Neural cell (in vitro differentiated cells): Measurements from ENCODE around the gene DNAH10. TPM values are rescaled to one million over a fixed set of nuclear protein-coding genes. Genes with fewer than 3 reads are reported as not detected.

Experiments used
- H2AFZ ChIP-seq: fragments of 200-600, 300-800 bp; sonication (generic), shearing (Covaris generic); 2 replicates; pipeline ENCODE4 v1.6.0; 2014; ENCODE audit warnings: low read depth, mild to moderate bottlenecking, antibody characterized with exemption, low read length, moderate library complexity
- H3F3A ChIP-seq: fragments of 200-600 bp; shearing (Covaris generic); 2 replicates; pipeline ENCODE4 v1.6.1; 2016; ENCODE audit warnings: mild to moderate bottlenecking, moderate library complexity, mixed read lengths, antibody characterized with exemption, low read length; ENCODE audit not compliant: insufficient read depth, poor library complexity, severe bottlenecking
- H3K27ac ChIP-seq: fragments of 200-600, 300-800 bp; sonication (generic), shearing (Covaris generic); 2 replicates; pipeline ENCODE4 v1.5.1; 2014; ENCODE audit warnings: mild to moderate bottlenecking, low read length, moderate library complexity
- H3K27me3 ChIP-seq: fragments of 300-800, 200-600 bp; sonication (generic), shearing (Covaris generic); 2 replicates; pipeline ENCODE4 v1.6.0; 2014; ENCODE audit warnings: mild to moderate bottlenecking, low read depth, low read length, moderate library complexity; ENCODE audit not compliant: insufficient read depth
- H3K36me3 ChIP-seq: fragments of 300-800, 200-600 bp; sonication (generic), shearing (Covaris generic); 2 replicates; pipeline ENCODE4 v1.5.1; 2014; ENCODE audit warnings: mild to moderate bottlenecking, antibody characterized with exemption, low read length, moderate library complexity; ENCODE audit not compliant: insufficient read depth
- H3K4me2 ChIP-seq: fragments of 300-800, 200-600 bp; sonication (generic), shearing (Covaris generic); 2 replicates; pipeline ENCODE4 v1.6.0; 2014; ENCODE audit warnings: mild to moderate bottlenecking, low read length
- H3K4me3 ChIP-seq: fragments of 300-800, 200-600 bp; sonication (generic), shearing (Covaris generic); 2 replicates; pipeline ENCODE4 v1.5.1; 2014; ENCODE audit warnings: mild to moderate bottlenecking, low read length, moderate library complexity
- H3K79me2 ChIP-seq: fragments of 200-600 bp; shearing (Covaris generic); replicated peaks from 2 replicates; pipeline ENCODE4 v1.6.0; 2014; ENCODE audit warnings: mild to moderate bottlenecking, low read length, moderate library complexity; ENCODE audit not compliant: insufficient read depth
- H3K9ac ChIP-seq: fragments of 300-800, 200-600 bp; sonication (generic), shearing (Covaris generic); 2 replicates; pipeline ENCODE4 v1.6.1; 2016; ENCODE audit warnings: mild to moderate bottlenecking, low read length, mixed read lengths
- H3K9me2 ChIP-seq: fragments of 200-600 bp; shearing (Covaris generic); 2 replicates; pipeline ENCODE4 v1.6.1; 2016; ENCODE audit warnings: mild to moderate bottlenecking, low read length, mixed read lengths; ENCODE audit not compliant: insufficient read depth
- H3K9me3 ChIP-seq: fragments of 200-600, 300-800 bp; sonication (generic), shearing (Covaris generic); 2 replicates; pipeline ENCODE4 v1.6.1; 2016; ENCODE audit warnings: mild to moderate bottlenecking, mixed run types, low read length, moderate library complexity, mixed read lengths
- H4K20me1 ChIP-seq: fragments of 200-600 bp; shearing (Covaris generic); 2 replicates; pipeline ENCODE4 v1.6.1; 2016; ENCODE audit warnings: mild to moderate bottlenecking, mixed run types; ENCODE audit not compliant: insufficient read depth
- CTCF ChIP-seq: fragments of 450-650 bp; IDR thresholded peaks from 2 replicates; pipeline ENCODE4 v1.5.1; 2014; ENCODE audit warnings: antibody characterized with exemption, mild to moderate bottlenecking, moderate library complexity; ENCODE audit not compliant: poor library complexity, severe bottlenecking
- EP300 ChIP-seq: fragments of 450-650 bp; conservative IDR thresholded peaks from 2 replicates; pipeline ENCODE4 v1.6.1; 2014; ENCODE audit warnings: antibody characterized with exemption, mild to moderate bottlenecking, moderate library complexity; ENCODE audit not compliant: poor library complexity, severe bottlenecking
- EZH2 ChIP-seq: fragments of 200-600, 300-800 bp; shearing (Covaris generic), sonication (generic); IDR thresholded peaks from 2 replicates; pipeline ENCODE4 v1.6.1; 2014; ENCODE audit warnings: antibody characterized with exemption, low read length, borderline replicate concordance, mild to moderate bottlenecking; ENCODE audit not compliant: insufficient read depth, poor library complexity, severe bottlenecking
- MXI1 ChIP-seq: fragments of 450-650 bp; conservative IDR thresholded peaks from 2 replicates; pipeline ENCODE4 v1.6.1; 2014; ENCODE audit warnings: antibody characterized with exemption, mild to moderate bottlenecking; ENCODE audit not compliant: poor library complexity, severe bottlenecking
- POLR2AphosphoS5 ChIP-seq: IDR thresholded peaks from 2 replicates; pipeline ENCODE4 v1.6.1; 2012
- RAD21 ChIP-seq: fragments of 450-650 bp; conservative IDR thresholded peaks from 2 replicates; pipeline ENCODE4 v1.6.1; 2014; ENCODE audit warnings: antibody characterized with exemption, mild to moderate bottlenecking, moderate library complexity
- REST ChIP-seq: IDR thresholded peaks from 2 replicates; pipeline ENCODE4 v1.6.1; 2012; ENCODE audit warnings: borderline replicate concordance
- SMC3 ChIP-seq: fragments of 450-650 bp; conservative IDR thresholded peaks from 2 replicates; pipeline ENCODE4 v1.6.1; 2014; ENCODE audit warnings: antibody characterized with exemption, mild to moderate bottlenecking, moderate library complexity; ENCODE audit not compliant: poor library complexity
- TAF1 ChIP-seq: IDR thresholded peaks from 2 replicates; pipeline ENCODE4 v1.6.1; 2012; ENCODE audit warnings: low read depth
- polyA plus RNA-seq: library from polyadenylated mRNA; depleted of rRNA; stranded (reverse); fragments of >200 nt; gene quantifications from 2 replicates; pipeline ENCODE4 v1.2.3, GENCODE V29; 2014

Gene DNAH10
- polyA plus RNA-seq, 1 donor from 2014 or later: 1.9 TPM

GRCh38 chr12:123850246-123851134, 88.4 kb downstream of the DNAH10 start:
- Histone ChIP-seq H3F3A (no peaks in the 10 kb centered on the region), H3K9ac (no peak overlapping the region), H3K27me3 (no peaks in the 10 kb centered on the region), H3K36me3 (no peaks in the 10 kb centered on the region), H3K9me2 (no peaks in the 10 kb centered on the region), H3K9me3 (no peaks in the 10 kb centered on the region), H2AFZ (no peak overlapping the region), H4K20me1 (no peaks in the 10 kb centered on the region), H3K4me3 (no peak overlapping the region), H3K27ac (no peak overlapping the region), H3K4me2 (no peak overlapping the region), H3K79me2 (no peaks in the 10 kb centered on the region)
- TF ChIP-seq MXI1 (no peak), POLR2AphosphoS5 (no peak), TAF1 (no peak)

- H3K9me2 ChIP-seq: no peaks in the 10 kb centered on the region
- no peaks in the 10 kb centered on the region for H3K27me3 ChIP-seq
- H2AFZ ChIP-seq: no peak overlapping the region
- H3K4me3 ChIP-seq: no peak overlapping the region
- no peak overlapping the region for H3K27ac ChIP-seq
- no peaks in the 10 kb centered on the region for H3K9me3 ChIP-seq
- no peak overlapping the region for H3K4me2 ChIP-seq
- H3K9ac ChIP-seq: no peak overlapping the region
- H4K20me1 ChIP-seq: no peaks in the 10 kb centered on the region
- H3K79me2 ChIP-seq: no peaks in the 10 kb centered on the region
- no peaks in the 10 kb centered on the region for H3K36me3 ChIP-seq
- TF ChIP-seq RAD21 (no peak), CTCF (no peak), MXI1 (no peak), EP300 (no peak), REST (no peak), SMC3 (no peak), TAF1 (no peak), EZH2 (no peak), POLR2AphosphoS5 (no peak)
- no peaks in the 10 kb centered on the region for H3F3A ChIP-seq
Observed at GRCh38 chr12:123853396-123854070, 91.4 kb downstream of the DNAH10 start.
